Measurements from ENCODE around the gene SERPINB8.
A peak's percentile ranks its signal among the peaks of the same experiment; 100 is the strongest.
"Not testable (repeated sequence)": the region's sequence is repeated elsewhere in the genome, so short reads cannot be mapped to it uniquely, and the experiment has no call there.

Gene SERPINB8

GRCh38 chr18:63969942-63970808 lies at the start of gene SERPINB8:
TSS of gene SERPINB8 (plus strand) at chr18:63970081. CDS start at chr18:63978309, 8,228 bp downstream.
- DNase-seq (ENCODE audit: low read depth), result peak; percentile 57

GRCh38 chr18:63922049-63922448 lies 47.8 kb upstream of the SERPINB8 start:
- no peak for DNase-seq (ENCODE audit: low read depth)

- DNase-seq (ENCODE audit: low read depth), result no peak
Observed at GRCh38 chr18:63924551-63924950, 45.3 kb upstream of the SERPINB8 start.

- no peak for DNase-seq (ENCODE audit: low read depth)
Observed at GRCh38 chr18:63928331-63928730, 41.5 kb upstream of the SERPINB8 start.

- not testable (repeated sequence) for DNase-seq (ENCODE audit: low read depth)
Observed at GRCh38 chr18:63929369-63929768, 40.5 kb upstream of the SERPINB8 start.

- DNase-seq (ENCODE audit: low read depth), result no peak
Observed at GRCh38 chr18:63930773-63931354, 39.0 kb upstream of the SERPINB8 start.

- peak; percentile 32 for DNase-seq (ENCODE audit: low read depth)
Observed at GRCh38 chr18:63936156-63936931, 33.5 kb upstream of the SERPINB8 start.

GRCh38 chr18:63936932-63937393 lies 32.9 kb upstream of the SERPINB8 start:
- no peak for DNase-seq (ENCODE audit: low read depth)

- no peak for DNase-seq (ENCODE audit: low read depth)
Observed at GRCh38 chr18:63940008-63940407, 29.9 kb upstream of the SERPINB8 start.

- DNase-seq (ENCODE audit: low read depth), result not testable (repeated sequence)
Observed at GRCh38 chr18:63940543-63941050, 29.3 kb upstream of the SERPINB8 start.

GRCh38 chr18:63947051-63947790 lies 22.7 kb upstream of the SERPINB8 start:
- DNase-seq (ENCODE audit: low read depth), result no peak

- peak; percentile 33 for DNase-seq (ENCODE audit: low read depth)
Observed at GRCh38 chr18:63949068-63949737, 20.7 kb upstream of the SERPINB8 start, which contains the start of gene HMSD. TSS of gene HMSD (plus strand) at chr18:63949301. CDS start at chr18:63953456, 4,155 bp downstream.

GRCh38 chr18:63951302-63951705 lies 18.6 kb upstream of the SERPINB8 start:
- no peak for DNase-seq (ENCODE audit: low read depth)

- no peak for DNase-seq (ENCODE audit: low read depth)
Observed at GRCh38 chr18:63953811-63954210, 16.1 kb upstream of the SERPINB8 start.

- DNase-seq (ENCODE audit: low read depth), result no peak
Observed at GRCh38 chr18:63956755-63957154, 13.1 kb upstream of the SERPINB8 start.

GRCh38 chr18:63960891-63961290 lies 9.0 kb upstream of the SERPINB8 start:
- DNase-seq (ENCODE audit: low read depth), result no peak

GRCh38 chr18:63961435-63961980 lies 8.4 kb upstream of the SERPINB8 start:
- DNase-seq (ENCODE audit: low read depth), result no peak

- DNase-seq (ENCODE audit: low read depth), result no peak
Observed at GRCh38 chr18:63962137-63962536, 7.7 kb upstream of the SERPINB8 start.

GRCh38 chr18:63963615-63964256 lies 6.1 kb upstream of the SERPINB8 start:
- no peak for DNase-seq (ENCODE audit: low read depth)

- no peak for DNase-seq (ENCODE audit: low read depth)
Observed at GRCh38 chr18:63964908-63965307, 5.0 kb upstream of the SERPINB8 start.
